ENCODE data around the gene LIPE. TPM values are rescaled to one million over a fixed set of nuclear protein-coding genes. Genes with fewer than 3 reads are reported as not detected.

The LIPE gene
- total RNA-seq, 1 experiment from 2014 or later, result 2.1 TPM

DNA sequence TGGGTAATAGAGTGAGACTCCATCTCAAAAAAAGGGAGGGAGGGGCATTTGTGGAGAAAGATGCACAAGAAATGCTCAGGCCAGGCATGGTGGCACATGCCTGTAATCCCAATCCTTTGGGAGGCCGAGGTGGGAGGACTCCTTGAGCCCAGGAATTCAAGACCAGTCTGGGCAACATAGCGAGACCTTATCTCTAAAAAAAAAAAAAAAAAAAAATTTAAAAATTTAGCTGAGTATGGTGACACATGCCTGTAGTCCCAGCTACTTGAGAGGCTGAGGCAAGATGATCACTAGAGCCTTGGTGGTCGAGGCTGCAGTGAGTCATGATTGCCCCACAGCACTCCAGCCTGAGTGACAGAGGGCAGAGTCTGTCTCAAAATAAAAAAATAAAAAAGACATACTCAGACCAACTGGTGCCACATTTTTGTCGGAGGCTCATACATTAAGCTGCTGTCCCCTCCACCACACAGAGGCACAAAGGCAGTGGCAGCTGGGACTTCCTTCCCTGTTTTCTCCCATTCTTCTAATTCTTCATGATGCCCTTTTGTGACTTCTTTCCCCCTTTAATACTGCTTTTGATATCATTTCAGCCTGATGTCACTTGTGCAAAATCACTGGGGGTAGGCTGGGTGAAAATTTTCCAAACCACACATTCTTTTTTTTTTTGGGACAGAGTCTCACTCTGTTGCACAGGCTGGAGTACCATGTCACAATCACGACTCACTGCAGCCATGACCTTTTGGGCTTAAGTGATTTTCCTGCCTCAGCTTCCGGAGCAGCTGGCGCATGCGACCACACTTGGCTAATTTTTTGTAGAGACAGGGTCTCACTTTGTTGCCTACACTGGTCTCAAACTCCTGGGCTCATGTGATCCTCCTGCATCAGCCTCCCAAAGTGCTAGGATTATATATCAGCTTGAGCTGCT lies 42.4 kb upstream of the LIPE start:
- BruUV-seq (replicated peaks), result no TSS peak
- H3K4me2 ChIP-seq (ENCODE audit: low read length), result no peak overlapping the region
- H3K4me3 ChIP-seq (ENCODE audit: low read length), result no peak overlapping the region
- CTCF ChIA-PET, result no interaction called here
- H3K27ac ChIP-seq (ENCODE audit: low read length), result no peak overlapping the region
- DNase-seq (no peak), ATAC-seq (no peak)
- no peaks in the 10 kb centered on the region for H4K20me1 ChIP-seq (ENCODE audit: low read length)
- H3K4me1 ChIP-seq (ENCODE audit: insufficient read depth, low read length), result peaks cover 31% of the 10 kb centered on the region
- H3K9ac ChIP-seq (ENCODE audit: low read length), result no peak overlapping the region
- no peaks in the 10 kb centered on the region for H3K79me2 ChIP-seq (ENCODE audit: low read length)
- intact Hi-C loops (cut with micrococcal nuclease), result no loop called here
- no peaks in the 10 kb centered on the region for H3F3A ChIP-seq (ENCODE audit: low read length, unreplicated experiment)
- POLR2A ChIA-PET (ENCODE audit: unreplicated experiment), result no interaction called here
- H3K9me2 ChIP-seq (replicated peaks; ENCODE audit: low read length), result no peaks in the 10 kb centered on the region
- no peak for TF ChIP-seq EZH2phosphoT487 (IDR thresholded peaks at IDR 0.05; ENCODE audit: borderline replicate concordance, low read length)
- no peak for TF ChIP-seq EZH2 (IDR thresholded peaks at IDR 0.05; ENCODE audit: low read length, unreplicated experiment)
- no peak for TF ChIP-seq CTCF (conservative IDR thresholded peaks at IDR 0.05; ENCODE audit: low read depth, low read length)
- H3K36me3 ChIP-seq (ENCODE audit: low read depth, low read length), result no peaks in the 10 kb centered on the region
- H3K27me3 ChIP-seq (ENCODE audit: low read length), result no peaks in the 10 kb centered on the region
- no peak overlapping the region for H2AFZ ChIP-seq (ENCODE audit: low read length)
- H3K9me3 ChIP-seq (ENCODE audit: low read length), result no peaks in the 10 kb centered on the region

DNA sequence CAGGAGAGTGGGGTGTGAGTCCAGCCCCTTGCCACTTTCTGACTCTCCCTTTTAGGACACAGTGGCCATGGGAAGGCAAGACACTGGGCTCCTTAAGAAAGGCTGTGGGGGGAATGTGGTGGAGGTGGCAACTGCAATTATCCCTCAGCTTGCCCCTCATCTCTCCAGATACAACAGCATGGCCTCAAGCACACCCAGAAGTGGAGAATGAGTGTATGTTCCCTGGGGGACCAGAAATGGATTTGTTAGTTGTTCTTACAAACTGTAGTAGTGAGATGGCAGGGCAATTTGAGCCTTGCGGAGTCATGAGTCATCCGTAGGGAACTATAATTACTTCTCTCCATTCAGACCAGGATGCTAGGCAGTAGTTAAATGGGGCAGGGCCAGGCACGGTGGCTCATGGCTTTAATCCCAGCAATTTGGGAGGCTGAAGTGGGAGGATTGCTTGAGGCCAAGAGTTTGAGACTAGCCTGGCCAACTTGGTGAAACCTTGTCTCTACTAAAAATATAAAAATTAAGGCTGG lies 41.1 kb upstream of the LIPE start:
- H3F3A ChIP-seq (ENCODE audit: low read length, unreplicated experiment), result no peaks in the 10 kb centered on the region
- no peaks in the 10 kb centered on the region for H3K27me3 ChIP-seq (ENCODE audit: low read length)
- no peaks in the 10 kb centered on the region for H3K9me3 ChIP-seq (ENCODE audit: low read length)
- CTCF ChIA-PET, result no interaction called here
- ATAC-seq (peak; percentile 77), DNase-seq (peak; percentile 78)
- H3K4me2 ChIP-seq (ENCODE audit: low read length), result peak overlapping the region; percentile 59
- intact Hi-C loops (cut with micrococcal nuclease), result no loop called here
- H3K36me3 ChIP-seq (ENCODE audit: low read depth, low read length), result no peaks in the 10 kb centered on the region
- no peak overlapping the region for H2AFZ ChIP-seq (ENCODE audit: low read length)
- POLR2A ChIA-PET (ENCODE audit: unreplicated experiment), result no interaction called here
- no peaks in the 10 kb centered on the region for H3K79me2 ChIP-seq (ENCODE audit: low read length)
- peaks cover 31% of the 10 kb centered on the region for H3K4me1 ChIP-seq (ENCODE audit: insufficient read depth, low read length)
- BruUV-seq (replicated peaks), result no TSS peak
- H3K9me2 ChIP-seq (replicated peaks; ENCODE audit: low read length), result no peaks in the 10 kb centered on the region
- no peak overlapping the region for H3K4me3 ChIP-seq (ENCODE audit: low read length)
- no peaks in the 10 kb centered on the region for H4K20me1 ChIP-seq (ENCODE audit: low read length)
- no peak overlapping the region for H3K9ac ChIP-seq (ENCODE audit: low read length)
- peak overlapping the region; percentile 70 for H3K27ac ChIP-seq (ENCODE audit: low read length)
- TF ChIP-seq EZH2 (IDR thresholded peaks at IDR 0.05; ENCODE audit: low read length, unreplicated experiment) (no peak), EZH2phosphoT487 (IDR thresholded peaks at IDR 0.05; ENCODE audit: borderline replicate concordance, low read length) (no peak), CTCF (conservative IDR thresholded peaks at IDR 0.05; ENCODE audit: low read depth, low read length) (no peak)

Measured in PC-3 (cell line).